ENCODE data around the gene OSBPL3.

GRCh38 chr7:24764972-24765744 lies 214.8 kb downstream of the OSBPL3 start:
- TF ChIP-seq SPI1 (IDR thresholded peaks at IDR 0.05; ENCODE audit: low read depth, low read length) (no peak), TAF1 (IDR thresholded peaks at IDR 0.05; ENCODE audit: low read depth, low read length) (no peak), POLR2AphosphoS5 (IDR thresholded peaks at IDR 0.05; ENCODE audit: low read depth, low read length) (no peak), POLR2A (IDR thresholded peaks at IDR 0.05; ENCODE audit: low read depth, low read length) (no peak)
